Measurements from ENCODE around the gene CLNK.

CLNK gene

GRCh38 chr4:10684631-10685030 lies at the start of gene CLNK:
TSS of gene CLNK (minus strand) at chr4:10684768. CDS start at chr4:10667869, 16,899 bp downstream.
- peak; percentile 42 for DNase-seq

GRCh38 chr4:10733481-10734062 lies 49.0 kb upstream of the CLNK start:
- DNase-seq = no peak

GRCh38 chr4:10732914-10733415 lies 48.4 kb upstream of the CLNK start:
- no peak for DNase-seq

GRCh38 chr4:10732235-10732913 lies 47.8 kb upstream of the CLNK start:
- no peak for DNase-seq

GRCh38 chr4:10731690-10732089 lies 47.1 kb upstream of the CLNK start:
- no peak for DNase-seq

- no peak for DNase-seq
Observed at GRCh38 chr4:10731162-10731561, 46.6 kb upstream of the CLNK start.

GRCh38 chr4:10730590-10730989 lies 46.0 kb upstream of the CLNK start:
- no peak for DNase-seq

GRCh38 chr4:10730019-10730418 lies 45.5 kb upstream of the CLNK start:
- no peak for DNase-seq

GRCh38 chr4:10729366-10729765 lies 44.8 kb upstream of the CLNK start:
- no peak for DNase-seq

- DNase-seq = no peak
Observed at GRCh38 chr4:10728016-10728415, 43.4 kb upstream of the CLNK start.

- no peak for DNase-seq
Observed at GRCh38 chr4:10727140-10727880, 42.7 kb upstream of the CLNK start.

GRCh38 chr4:10722957-10723356 lies 38.4 kb upstream of the CLNK start:
- no peak for DNase-seq

GRCh38 chr4:10721616-10722015 lies 37.0 kb upstream of the CLNK start:
- DNase-seq = no peak

- DNase-seq = no peak
Observed at GRCh38 chr4:10716163-10716562, 31.6 kb upstream of the CLNK start.

- DNase-seq = no peak
Observed at GRCh38 chr4:10715696-10716095, 31.1 kb upstream of the CLNK start.

GRCh38 chr4:10715135-10715534 lies 30.6 kb upstream of the CLNK start:
- no peak for DNase-seq

- no peak for DNase-seq
Observed at GRCh38 chr4:10713591-10713990, 29.0 kb upstream of the CLNK start.

GRCh38 chr4:10706236-10706635 lies 21.7 kb upstream of the CLNK start:
- no peak for DNase-seq

- no peak for DNase-seq
Observed at GRCh38 chr4:10704430-10704810, 19.9 kb upstream of the CLNK start.

GRCh38 chr4:10703766-10704429 lies 19.3 kb upstream of the CLNK start:
- peak; percentile 23 for DNase-seq

- no peak for DNase-seq
Observed at GRCh38 chr4:10703156-10703555, 18.6 kb upstream of the CLNK start.

- no peak for DNase-seq
Observed at GRCh38 chr4:10701702-10702460, 17.3 kb upstream of the CLNK start.

- no peak for DNase-seq
Observed at GRCh38 chr4:10701161-10701560, 16.6 kb upstream of the CLNK start.

All from hematopoietic multipotent progenitor cell treated with erythropoietin and hydrocortisone succinate and interleukin-3 and kit ligand, for 6 days (in vitro differentiated cells).